ENCODE results near the gene LGSN.
"Not testable (repeated sequence)": the region's sequence is repeated elsewhere in the genome, so short reads cannot be mapped to it uniquely, and the experiment has no call there.

LGSN gene

DNA sequence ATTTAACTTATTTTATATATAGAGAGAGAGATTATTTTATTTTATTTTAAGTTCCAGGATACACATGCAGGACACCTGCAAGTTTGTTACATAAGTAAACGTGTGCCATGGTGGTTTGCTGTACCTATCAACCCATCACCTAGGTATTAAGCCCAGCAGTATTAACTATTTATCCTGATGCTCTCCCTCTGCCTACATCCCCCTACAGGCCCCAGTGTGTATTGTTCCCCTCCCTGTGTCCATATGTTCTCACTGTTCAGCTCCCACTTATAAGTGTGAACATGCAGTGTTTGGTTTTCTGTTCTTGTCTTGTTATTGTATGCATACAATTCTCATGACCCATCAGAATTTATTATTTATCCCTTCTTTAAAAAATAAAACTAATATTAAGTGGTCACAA lies 73.9 kb downstream of the LGSN start:
- DNase-seq (ENCODE audit: low read depth in 2 of 2), result no peak

GRCh38 chr6:63245420-63245819 lies 74.4 kb downstream of the LGSN start:
- DNase-seq (ENCODE audit: low read depth in 2 of 2), result no peak

DNA sequence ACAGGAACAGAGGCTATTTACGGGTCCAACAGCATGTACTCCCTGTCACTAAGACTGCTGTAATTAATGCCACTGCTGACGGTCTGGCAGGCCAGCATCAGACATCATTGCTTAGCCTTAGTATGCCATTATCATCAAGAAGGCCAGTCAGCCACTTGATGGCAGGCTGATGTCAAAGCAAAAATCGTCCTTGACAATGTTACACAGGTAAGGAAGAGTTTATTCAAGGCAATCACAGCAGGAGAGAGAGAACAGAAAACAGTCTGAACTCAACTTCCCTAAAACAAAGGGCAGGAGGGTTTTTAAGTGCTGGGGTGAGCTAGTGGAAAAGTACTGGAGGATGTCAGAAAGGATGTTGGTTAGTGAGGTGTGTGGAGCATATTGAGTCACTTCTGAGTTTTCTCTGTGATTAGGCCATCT lies 83.4 kb downstream of the LGSN start:
- no peak for DNase-seq (ENCODE audit: low read depth in 2 of 2)

DNA sequence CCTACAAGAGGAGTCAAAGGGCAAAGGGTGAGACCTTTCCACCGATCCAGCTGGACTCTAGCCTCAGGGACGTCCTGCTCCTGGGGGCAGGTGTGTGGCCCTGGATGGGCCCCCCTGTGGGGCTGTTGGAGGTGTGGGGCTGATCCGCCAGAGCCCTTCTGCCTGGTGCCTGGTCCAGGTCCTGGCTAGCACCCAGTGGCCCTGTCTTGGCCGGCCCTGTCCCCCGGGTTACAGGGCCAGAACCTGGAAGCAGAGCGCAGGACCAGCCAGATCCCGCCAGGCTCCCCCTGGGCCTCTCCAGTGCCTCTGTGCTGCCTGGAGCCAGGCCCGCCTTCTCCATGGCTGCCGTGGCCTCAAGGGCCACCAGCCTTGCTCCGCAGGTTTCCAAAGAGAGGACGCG lies 89.3 kb downstream of the LGSN start:
- DNase-seq (ENCODE audit: low read depth in 2 of 2), result not testable (repeated sequence)

- not testable (repeated sequence) for DNase-seq (ENCODE audit: low read depth in 2 of 2)
Measured at GRCh38 chr6:63230027-63230426, 89.8 kb downstream of the LGSN start.

- DNase-seq (ENCODE audit: low read depth in 2 of 2), result not testable (repeated sequence)
Measured at GRCh38 chr6:63227928-63228894, 91.6 kb downstream of the LGSN start.

GRCh38 chr6:63225987-63226386 lies 93.8 kb downstream of the LGSN start:
- DNase-seq (ENCODE audit: low read depth in 2 of 2), result not testable (repeated sequence)

Data from stimulated activated CD4-positive, alpha-beta T cell treated with anti-CD3 and anti-CD28 coated beads, Interleukin-1b, Interleukin-23, amount 100 ng/mL, for 4 hours (primary cell).